Measurements from ENCODE around the gene ANKLE1.

DNA sequence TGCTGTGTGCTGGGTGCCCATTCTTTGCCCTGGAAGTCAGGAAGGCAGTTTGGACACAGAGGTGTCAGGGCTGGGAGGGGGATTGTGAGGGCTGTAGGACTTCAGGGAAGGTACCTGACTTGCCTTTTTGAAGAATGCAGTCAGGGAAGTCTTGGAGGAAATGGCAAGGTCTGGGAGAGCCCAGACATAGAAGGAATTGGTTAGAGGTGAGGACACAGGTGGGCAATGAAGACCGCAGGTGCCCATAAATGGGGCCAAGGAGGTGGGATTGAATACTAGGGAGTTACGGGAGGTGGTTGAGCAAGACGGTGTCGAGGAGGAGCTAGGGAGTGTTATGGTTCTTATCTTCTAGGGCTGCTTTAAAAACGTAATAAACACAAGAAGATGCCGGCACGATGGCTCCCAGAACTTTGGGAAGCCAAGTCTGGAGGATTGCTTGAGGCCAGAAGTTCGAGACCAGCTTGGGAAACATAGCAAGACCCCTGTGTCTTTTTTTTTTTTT is 26.2 kb downstream of the ANKLE1 start:
- TF ChIP-seq CTCF (IDR thresholded peaks at IDR 0.05; ENCODE audit: low read length) (no peak), EZH2 (IDR thresholded peaks at IDR 0.05; ENCODE audit: borderline replicate concordance, low read length) (no peak)

Measured in OCI-LY1 (cell line).